Prostate gland (tissue), 2 donors: ENCODE measurements around the gene NARS2. TPM values are rescaled to one million over a fixed set of nuclear protein-coding genes. Genes with fewer than 3 reads are reported as not detected.

Source experiments
- DNase-seq: peaks from one replicate; pipeline ENCODE4 v3.0.0-alpha.2; 2019; ENCODE audit warnings: low spot score
- H3K27ac ChIP-seq, 2 donors: fragments of 200-600 bp; sonication (generic); 2 replicates each; pipeline ENCODE4 v1.5.1; 2017 to 2019
- H3K27me3 ChIP-seq: fragments of 200-600 bp; sonication (generic); replicated peaks from 2 replicates; pipeline ENCODE4 v1.5.1; 2019; ENCODE audit not compliant: insufficient read depth
- H3K36me3 ChIP-seq, 2 donors: fragments of 200-600 bp; sonication (generic); 1 replicate in 1 of 2; 2 replicates in 1 of 2; pipeline versions ENCODE4 v1.5.1 to v1.8.1; 2017 to 2019
- H3K4me1 ChIP-seq: fragments of 200-600 bp; sonication (generic); replicated peaks from 2 replicates; pipeline ENCODE4 v1.5.1; 2019
- H3K4me3 ChIP-seq, 2 donors: fragments of 200-600 bp; sonication (generic); 2 replicates each; pipeline ENCODE4 v1.5.1; 2017 to 2019
- H3K9me3 ChIP-seq: fragments of 200-600 bp; sonication (generic); 2 replicates; pipeline ENCODE4 v1.5.1; 2017
- POLR2A ChIP-seq: fragments of 450-650 bp; IDR thresholded peaks from one replicate; pipeline ENCODE4 v1.6.1; 2016; ENCODE audit warnings: antibody characterized with exemption, mild to moderate bottlenecking
- POLR2AphosphoS5 ChIP-seq: sonication (generic); formaldehyde crosslinking; IDR thresholded peaks from one replicate; pipeline ENCODE4 v1.6.1; 2017; ENCODE audit warnings: antibody characterized with exemption
- WGBS: methylation state at CpG from one replicate; pipeline ENCODE4 v1.1.5; 2018; 5-methylcytosine and 5-hydroxymethylcytosine counted together
- intact Hi-C: fragments of 100-400 bp; cut with DNase I; formaldehyde crosslinking; loops from one replicate; pipeline ENCODE4 v1.14.2; 2022
- total RNA-seq, 2 donors: library from RNA; depleted of rRNA; stranded (reverse); fragments of >200 nt; gene quantifications; one replicate each; pipeline ENCODE4 v1.1.0, GENCODE V29; 2016
- TF ChIP-seq, protein P1 (sequence below), 4 experiments: fragments of 200-600 bp in 2 of 4; fragments of 450-650 bp in 2 of 4; sonication (generic) in 2 of 4; IDR thresholded peaks; 1 replicate in 3 of 4; 2 replicates in 1 of 4; pipeline ENCODE4 v1.5.1; 2016 to 2019; ENCODE audit warnings: antibody characterized with exemption in 4 of 4, mild to moderate bottlenecking in 2 of 4, moderate library complexity in 2 of 4

Gene NARS2
- total RNA-seq, 2 donors from 2014 or later = 21.8 to 25.2 TPM

DNA sequence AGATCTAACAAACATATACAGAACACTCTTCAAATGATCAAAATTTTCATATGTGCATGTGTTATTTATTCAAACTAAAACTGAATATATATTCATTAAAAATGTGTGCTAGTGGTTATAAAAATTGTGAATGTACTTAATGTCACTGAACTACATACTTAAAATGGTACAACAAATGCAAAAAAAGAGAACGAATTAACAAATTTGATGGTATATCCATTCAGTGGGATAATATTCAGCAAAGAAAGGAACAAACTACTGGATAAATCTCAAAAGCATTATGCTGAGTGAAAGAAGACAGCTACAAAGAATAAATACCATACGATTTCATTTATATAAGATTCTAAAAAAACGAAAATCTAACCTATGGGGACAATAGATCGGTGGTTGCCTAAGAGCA is 64.1 kb downstream of the NARS2 start:
- no peak for DNase-seq
- H3K9me3 ChIP-seq = no peaks in the 10 kb centered on the region
- intact Hi-C loops = no loop called here
- TF ChIP-seq, protein P1, sequence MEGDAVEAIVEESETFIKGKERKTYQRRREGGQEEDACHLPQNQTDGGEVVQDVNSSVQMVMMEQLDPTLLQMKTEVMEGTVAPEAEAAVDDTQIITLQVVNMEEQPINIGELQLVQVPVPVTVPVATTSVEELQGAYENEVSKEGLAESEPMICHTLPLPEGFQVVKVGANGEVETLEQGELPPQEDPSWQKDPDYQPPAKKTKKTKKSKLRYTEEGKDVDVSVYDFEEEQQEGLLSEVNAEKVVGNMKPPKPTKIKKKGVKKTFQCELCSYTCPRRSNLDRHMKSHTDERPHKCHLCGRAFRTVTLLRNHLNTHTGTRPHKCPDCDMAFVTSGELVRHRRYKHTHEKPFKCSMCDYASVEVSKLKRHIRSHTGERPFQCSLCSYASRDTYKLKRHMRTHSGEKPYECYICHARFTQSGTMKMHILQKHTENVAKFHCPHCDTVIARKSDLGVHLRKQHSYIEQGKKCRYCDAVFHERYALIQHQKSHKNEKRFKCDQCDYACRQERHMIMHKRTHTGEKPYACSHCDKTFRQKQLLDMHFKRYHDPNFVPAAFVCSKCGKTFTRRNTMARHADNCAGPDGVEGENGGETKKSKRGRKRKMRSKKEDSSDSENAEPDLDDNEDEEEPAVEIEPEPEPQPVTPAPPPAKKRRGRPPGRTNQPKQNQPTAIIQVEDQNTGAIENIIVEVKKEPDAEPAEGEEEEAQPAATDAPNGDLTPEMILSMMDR (IDR thresholded peaks at IDR 0.05) = no peak
- TF ChIP-seq POLR2A (no peak), POLR2AphosphoS5 (no peak)
- H3K27me3 ChIP-seq = no peaks in the 10 kb centered on the region
- WGBS = 96% methylated on average over 4 of the region's 4 CpGs
- no peak overlapping the region for H3K4me3 ChIP-seq
- no peaks in the 10 kb centered on the region for H3K4me1 ChIP-seq
- no peak overlapping the region for H3K27ac ChIP-seq
- no peaks in the 10 kb centered on the region for H3K36me3 ChIP-seq

- H3K4me3 ChIP-seq = no peak overlapping the region
- intact Hi-C loops = no loop called here
- TF ChIP-seq, protein P1 (IDR thresholded peaks at IDR 0.05) = no peak
- TF ChIP-seq POLR2A (no peak), POLR2AphosphoS5 (no peak)
- 86% methylated on average over 1 of the region's 1 CpG for WGBS
- no peaks in the 10 kb centered on the region for H3K36me3 ChIP-seq
- no peaks in the 10 kb centered on the region for H3K9me3 ChIP-seq
- no peak overlapping the region for H3K27ac ChIP-seq
- H3K4me1 ChIP-seq = no peaks in the 10 kb centered on the region
- DNase-seq = no peak
- H3K27me3 ChIP-seq = no peaks in the 10 kb centered on the region
Observed at GRCh38 chr11:78510025-78510596, 64.6 kb downstream of the NARS2 start.

DNA sequence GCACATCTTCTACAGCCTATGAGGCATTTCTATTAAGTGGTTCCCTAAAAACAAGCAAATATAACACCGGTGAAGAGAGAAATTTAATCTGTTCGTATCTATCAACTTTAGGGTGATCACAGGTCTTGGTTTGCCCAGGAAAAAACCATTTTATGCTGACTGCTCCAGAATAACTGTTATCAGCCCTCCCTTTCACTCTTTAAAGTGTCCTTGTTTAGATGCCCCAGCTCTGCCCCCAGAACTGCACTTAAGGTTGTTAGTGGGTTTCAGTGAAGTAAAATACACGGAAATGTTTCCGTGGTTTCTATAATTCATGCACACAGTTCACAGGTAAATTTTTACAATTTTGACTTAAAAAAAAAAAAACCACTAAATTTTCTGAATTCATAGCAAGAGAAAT is 70.0 kb downstream of the NARS2 start:
- 82% methylated on average over 4 of the region's 4 CpGs for WGBS

GRCh38 chr11:78504181-78504580 is 70.5 kb downstream of the NARS2 start:
- Histone ChIP-seq H3K4me3 (no peak overlapping the region), H3K9me3 (no peaks in the 10 kb centered on the region), H3K36me3 (no peaks in the 10 kb centered on the region), H3K27ac (no peak overlapping the region), H3K27me3 (no peaks in the 10 kb centered on the region), H3K4me1 (no peaks in the 10 kb centered on the region)
- no peak for DNase-seq
- TF ChIP-seq POLR2AphosphoS5 = no peak
- TF ChIP-seq, protein P1 (IDR thresholded peaks at IDR 0.05) = no peak
- no peak for TF ChIP-seq POLR2A
- intact Hi-C loops = no loop called here
- 80% methylated on average over 2 of the region's 2 CpGs for WGBS

More for the DNA sequence above, 70.0 kb downstream of the NARS2 start:
- Histone ChIP-seq H3K4me3 (no peak overlapping the region), H3K36me3 (no peaks in the 10 kb centered on the region), H3K9me3 (no peaks in the 10 kb centered on the region), H3K4me1 (no peaks in the 10 kb centered on the region), H3K27ac (no peak overlapping the region), H3K27me3 (no peaks in the 10 kb centered on the region)
- intact Hi-C loops = no loop called here
- TF ChIP-seq, protein P1 (IDR thresholded peaks at IDR 0.05) = no peak
- TF ChIP-seq POLR2A (no peak), POLR2AphosphoS5 (no peak)
- DNase-seq = no peak

- H3K9me3 ChIP-seq = no peaks in the 10 kb centered on the region
- no peak for DNase-seq
- no peak for TF ChIP-seq POLR2A
- TF ChIP-seq, protein P1 (IDR thresholded peaks at IDR 0.05) = no peak
- no peak for TF ChIP-seq POLR2AphosphoS5
Observed at GRCh38 chr11:78499971-78500370, 74.7 kb downstream of the NARS2 start.

More at GRCh38 chr11:78499971-78500370, 74.7 kb downstream of the NARS2 start:
- no peaks in the 10 kb centered on the region for H3K36me3 ChIP-seq
- H3K27ac ChIP-seq = no peak overlapping the region
- H3K27me3 ChIP-seq = no peaks in the 10 kb centered on the region
- H3K4me3 ChIP-seq = no peak overlapping the region
- H3K4me1 ChIP-seq = no peaks in the 10 kb centered on the region
- intact Hi-C loops = no loop called here
